ENCODE results near the gene NCAM1.

NCAM1 gene

DNA sequence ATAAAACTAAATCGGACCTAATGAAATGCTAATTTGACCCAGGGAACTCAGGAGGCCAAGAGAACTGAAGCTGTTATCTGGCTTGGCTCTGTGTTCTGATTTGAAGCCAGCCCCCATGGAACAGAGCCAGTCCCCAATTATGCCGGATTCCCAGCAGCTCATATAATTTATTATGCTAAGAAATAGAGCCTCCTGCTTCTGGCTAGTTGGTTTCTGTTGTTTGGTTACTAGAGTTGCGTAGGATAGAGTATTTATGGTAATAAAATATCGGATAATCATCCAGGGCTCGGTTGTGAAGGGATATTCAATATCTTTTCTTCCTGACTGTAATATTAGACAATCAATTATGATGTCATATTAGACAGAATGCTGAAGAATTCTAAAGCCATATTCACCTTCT, 232.7 kb downstream of the NCAM1 start:
- Histone ChIP-seq H3K27me3 (peaks cover 4% of the 10 kb centered on the region), H3K9me3 (no peaks in the 10 kb centered on the region), H3K4me3 (ENCODE audit: low read depth in 1 of 2, low read length in 1 of 2) (no peak overlapping the region), H3K36me3 (no peaks in the 10 kb centered on the region), H3K27ac (no peak overlapping the region), H3K4me1 (ENCODE audit: control insufficient read depth in 1 of 2, insufficient read depth in 1 of 2, low read depth in 1 of 2, low read length in 1 of 2) (no peaks in the 10 kb centered on the region)
- TF ChIP-seq CTCF (IDR thresholded peaks at IDR 0.05), result no peak

- no peak overlapping the region for H3K4me3 ChIP-seq (ENCODE audit: low read depth in 1 of 2, low read length in 1 of 2)
- H3K9me3 ChIP-seq, result no peaks in the 10 kb centered on the region
- no peak overlapping the region for H3K27ac ChIP-seq
- H3K27me3 ChIP-seq, result peaks cover 9% of the 10 kb centered on the region
- H3K4me1 ChIP-seq (ENCODE audit: control insufficient read depth in 1 of 2, insufficient read depth in 1 of 2, low read depth in 1 of 2, low read length in 1 of 2), result no peaks in the 10 kb centered on the region
- no peaks in the 10 kb centered on the region for H3K36me3 ChIP-seq
- no peak for TF ChIP-seq CTCF (IDR thresholded peaks at IDR 0.05)
These were observed 234.5 kb downstream of the NCAM1 start for GRCh38 chr11:113195728-113196127.

- no peak for TF ChIP-seq CTCF (IDR thresholded peaks at IDR 0.05)
- no peak overlapping the region for H3K27ac ChIP-seq
- no peak overlapping the region for H3K4me3 ChIP-seq (ENCODE audit: low read depth in 1 of 2, low read length in 1 of 2)
- peaks cover 10% of the 10 kb centered on the region for H3K27me3 ChIP-seq
- no peaks in the 10 kb centered on the region for H3K36me3 ChIP-seq
- H3K4me1 ChIP-seq (ENCODE audit: control insufficient read depth in 1 of 2, insufficient read depth in 1 of 2, low read depth in 1 of 2, low read length in 1 of 2), result no peaks in the 10 kb centered on the region
- H3K9me3 ChIP-seq, result no peaks in the 10 kb centered on the region
These were observed 236.2 kb downstream of the NCAM1 start for GRCh38 chr11:113197446-113197845.

GRCh38 chr11:113198972-113199661, 237.9 kb downstream of the NCAM1 start:
- Histone ChIP-seq H3K36me3 (no peaks in the 10 kb centered on the region), H3K9me3 (no peaks in the 10 kb centered on the region), H3K27me3 (peaks cover 8% of the 10 kb centered on the region), H3K4me1 (ENCODE audit: control insufficient read depth in 1 of 2, insufficient read depth in 1 of 2, low read depth in 1 of 2, low read length in 1 of 2) (no peaks in the 10 kb centered on the region), H3K27ac (no peak overlapping the region), H3K4me3 (ENCODE audit: low read depth in 1 of 2, low read length in 1 of 2) (no peak overlapping the region)
- TF ChIP-seq CTCF (IDR thresholded peaks at IDR 0.05), result no peak

- peaks cover 6% of the 10 kb centered on the region for H3K27me3 ChIP-seq
- H3K4me1 ChIP-seq (ENCODE audit: control insufficient read depth in 1 of 2, insufficient read depth in 1 of 2, low read depth in 1 of 2, low read length in 1 of 2), result no peaks in the 10 kb centered on the region
- no peak for TF ChIP-seq CTCF (IDR thresholded peaks at IDR 0.05)
- H3K9me3 ChIP-seq, result no peaks in the 10 kb centered on the region
- H3K4me3 ChIP-seq (ENCODE audit: low read depth in 1 of 2, low read length in 1 of 2), result no peak overlapping the region
- H3K27ac ChIP-seq, result no peak overlapping the region
- no peaks in the 10 kb centered on the region for H3K36me3 ChIP-seq
These were observed 238.6 kb downstream of the NCAM1 start for GRCh38 chr11:113199866-113200265.
